LNCAP (cell line): ENCODE data around the gene AKT1.

Source experiments
- TF ChIP-seq, protein P1 (sequence below): fragments of 450-650 bp; IDR thresholded peaks from 2 replicates; pipeline ENCODE4 v1.5.1; 2017; ENCODE audit warnings: mild to moderate bottlenecking

Gene AKT1

DNA sequence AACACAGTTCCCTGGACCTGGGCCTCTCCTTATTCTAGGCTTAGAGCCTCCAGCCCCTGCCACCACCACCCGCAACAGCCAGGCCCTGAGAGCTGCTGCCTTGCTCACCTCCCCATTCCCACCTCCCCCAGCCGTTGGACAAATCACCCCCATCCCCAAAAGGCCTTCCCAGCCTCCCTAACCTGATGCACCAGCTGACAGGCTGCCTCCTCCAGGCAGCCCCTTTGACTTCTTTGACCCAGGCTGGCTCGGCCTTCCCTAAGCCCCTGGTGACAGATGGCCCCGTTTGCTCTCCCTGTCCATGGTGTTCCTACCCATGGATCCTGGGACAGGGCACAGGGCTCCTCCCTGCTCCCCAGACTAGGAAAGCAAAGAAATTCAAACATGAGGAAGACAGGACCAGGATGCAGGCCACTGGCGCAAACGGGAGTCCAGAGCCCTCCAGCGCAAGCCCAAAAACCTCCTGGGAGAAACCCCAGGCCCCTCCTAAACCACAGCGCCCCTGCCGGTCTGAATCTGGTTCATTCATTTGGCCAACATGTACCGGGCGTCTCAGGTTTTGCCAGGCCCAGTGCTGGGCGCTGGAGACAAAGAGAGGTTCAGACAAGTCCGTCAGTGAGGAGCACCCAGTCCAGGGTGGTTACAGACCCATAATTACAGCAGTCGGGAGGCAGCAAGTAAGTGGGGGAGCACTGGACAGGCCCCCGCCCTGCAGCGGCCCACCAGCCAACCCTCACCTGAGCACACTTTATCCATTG is 2.4 kb downstream of the AKT1 start:
- TF ChIP-seq, protein P1, sequence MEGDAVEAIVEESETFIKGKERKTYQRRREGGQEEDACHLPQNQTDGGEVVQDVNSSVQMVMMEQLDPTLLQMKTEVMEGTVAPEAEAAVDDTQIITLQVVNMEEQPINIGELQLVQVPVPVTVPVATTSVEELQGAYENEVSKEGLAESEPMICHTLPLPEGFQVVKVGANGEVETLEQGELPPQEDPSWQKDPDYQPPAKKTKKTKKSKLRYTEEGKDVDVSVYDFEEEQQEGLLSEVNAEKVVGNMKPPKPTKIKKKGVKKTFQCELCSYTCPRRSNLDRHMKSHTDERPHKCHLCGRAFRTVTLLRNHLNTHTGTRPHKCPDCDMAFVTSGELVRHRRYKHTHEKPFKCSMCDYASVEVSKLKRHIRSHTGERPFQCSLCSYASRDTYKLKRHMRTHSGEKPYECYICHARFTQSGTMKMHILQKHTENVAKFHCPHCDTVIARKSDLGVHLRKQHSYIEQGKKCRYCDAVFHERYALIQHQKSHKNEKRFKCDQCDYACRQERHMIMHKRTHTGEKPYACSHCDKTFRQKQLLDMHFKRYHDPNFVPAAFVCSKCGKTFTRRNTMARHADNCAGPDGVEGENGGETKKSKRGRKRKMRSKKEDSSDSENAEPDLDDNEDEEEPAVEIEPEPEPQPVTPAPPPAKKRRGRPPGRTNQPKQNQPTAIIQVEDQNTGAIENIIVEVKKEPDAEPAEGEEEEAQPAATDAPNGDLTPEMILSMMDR = no peak; the same call in 1 of the 2 replicates

DNA sequence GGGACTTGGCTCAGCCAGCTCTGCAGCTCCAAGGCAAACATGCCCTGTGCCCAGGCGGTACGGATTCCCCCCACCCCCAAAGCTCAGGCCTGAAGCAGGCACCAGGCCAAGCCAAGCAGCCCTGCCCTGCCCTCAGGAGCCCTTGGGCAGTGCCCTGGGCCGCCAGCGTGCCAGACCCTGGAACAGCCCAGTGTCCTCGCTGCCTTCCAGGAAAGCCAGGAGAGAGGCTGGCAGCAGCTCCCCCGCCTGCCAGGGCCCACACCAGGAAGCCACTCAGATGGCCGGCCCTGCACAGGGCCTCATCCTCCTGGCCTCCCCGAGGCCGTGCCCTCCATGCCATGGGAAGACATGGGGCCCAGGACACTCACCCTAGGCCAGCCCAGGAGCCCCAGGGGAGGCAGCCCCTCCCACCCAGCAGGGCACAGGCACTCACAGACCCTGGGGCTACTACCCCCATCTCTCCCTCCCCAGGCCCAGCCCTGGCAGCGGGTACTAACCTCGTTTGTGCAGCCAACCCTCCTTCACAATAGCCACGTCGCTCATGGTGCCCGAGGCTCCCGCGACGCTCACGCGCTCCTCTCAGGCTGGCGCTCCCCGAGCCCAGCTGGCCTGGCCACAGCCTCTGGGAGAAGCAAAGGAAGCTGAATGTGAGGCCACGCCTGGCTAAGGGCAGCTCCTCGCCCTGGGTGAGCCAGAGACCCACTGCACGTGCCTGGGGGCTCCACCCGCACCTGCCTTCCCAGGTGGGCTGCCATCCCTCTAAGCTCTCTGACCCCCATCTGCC is 3.3 kb downstream of the AKT1 start:
- TF ChIP-seq, protein P1 = no peak

DNA sequence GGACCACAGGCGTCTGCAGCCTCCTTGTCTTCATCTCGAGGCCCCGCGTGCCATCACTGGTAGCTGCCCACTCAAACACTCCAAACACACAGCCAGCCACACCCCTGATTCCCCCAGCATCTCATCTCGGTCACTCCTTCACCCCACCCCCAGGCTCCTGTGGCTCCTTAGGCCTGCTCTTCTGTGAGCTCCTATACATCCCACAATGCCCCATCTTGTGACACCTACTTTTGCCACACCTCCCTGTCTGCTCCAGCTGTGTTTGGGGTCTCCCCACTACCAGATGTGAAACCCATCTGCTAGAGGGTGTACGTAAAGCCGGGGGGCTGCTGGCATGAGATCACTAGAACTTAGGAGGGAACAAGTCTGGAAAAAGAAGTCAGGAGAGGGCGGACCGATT is 4.1 kb downstream of the AKT1 start:
- TF ChIP-seq, protein P1 = no peak

DNA sequence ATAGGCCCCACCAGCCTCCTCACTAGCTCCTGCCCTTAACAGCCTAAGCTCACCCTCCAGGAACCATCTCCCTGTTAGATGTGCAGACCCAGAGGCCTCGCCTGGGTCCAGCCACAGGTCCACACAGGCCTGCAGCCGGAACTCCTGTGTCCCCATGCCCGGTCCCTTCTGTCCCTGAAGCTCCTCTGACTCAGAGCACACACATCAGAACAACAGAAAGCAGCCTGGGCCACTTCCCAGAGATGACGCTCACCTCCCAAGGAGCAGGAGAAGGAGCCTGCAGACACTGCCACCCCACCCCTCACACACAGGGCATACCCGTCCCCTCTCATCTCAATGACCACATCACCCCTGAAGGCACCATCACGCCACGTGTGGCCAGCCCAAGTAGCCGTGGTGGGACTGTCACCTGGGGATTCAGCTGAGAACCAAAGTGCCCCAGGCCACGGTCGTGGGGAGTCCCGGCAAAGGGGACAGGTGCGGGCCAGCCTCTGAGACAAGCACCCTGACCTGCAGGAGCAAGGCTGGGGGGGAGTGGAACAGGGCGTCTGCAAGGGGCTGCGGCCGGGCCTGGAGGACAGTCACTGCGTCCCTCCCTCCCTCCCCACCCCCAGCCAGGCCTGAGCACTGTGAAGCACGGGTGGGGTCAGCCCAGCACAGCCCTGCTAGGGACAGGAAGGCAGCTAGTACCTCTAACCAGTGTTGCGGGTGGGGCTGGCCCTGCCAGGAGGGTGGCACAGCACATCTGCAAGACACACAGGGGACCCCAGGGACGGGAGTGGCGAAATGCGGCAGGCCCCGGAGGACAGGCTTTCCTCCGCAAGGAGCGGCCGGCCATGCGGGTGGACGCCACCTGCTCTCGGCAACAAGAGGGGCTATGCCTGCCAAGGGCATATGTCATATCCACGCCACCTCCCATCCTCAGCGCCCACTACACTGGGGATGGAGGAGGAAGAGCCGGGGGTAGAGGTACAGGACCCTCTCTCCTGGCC is 5.5 kb downstream of the AKT1 start:
- TF ChIP-seq, protein P1 = no peak

DNA sequence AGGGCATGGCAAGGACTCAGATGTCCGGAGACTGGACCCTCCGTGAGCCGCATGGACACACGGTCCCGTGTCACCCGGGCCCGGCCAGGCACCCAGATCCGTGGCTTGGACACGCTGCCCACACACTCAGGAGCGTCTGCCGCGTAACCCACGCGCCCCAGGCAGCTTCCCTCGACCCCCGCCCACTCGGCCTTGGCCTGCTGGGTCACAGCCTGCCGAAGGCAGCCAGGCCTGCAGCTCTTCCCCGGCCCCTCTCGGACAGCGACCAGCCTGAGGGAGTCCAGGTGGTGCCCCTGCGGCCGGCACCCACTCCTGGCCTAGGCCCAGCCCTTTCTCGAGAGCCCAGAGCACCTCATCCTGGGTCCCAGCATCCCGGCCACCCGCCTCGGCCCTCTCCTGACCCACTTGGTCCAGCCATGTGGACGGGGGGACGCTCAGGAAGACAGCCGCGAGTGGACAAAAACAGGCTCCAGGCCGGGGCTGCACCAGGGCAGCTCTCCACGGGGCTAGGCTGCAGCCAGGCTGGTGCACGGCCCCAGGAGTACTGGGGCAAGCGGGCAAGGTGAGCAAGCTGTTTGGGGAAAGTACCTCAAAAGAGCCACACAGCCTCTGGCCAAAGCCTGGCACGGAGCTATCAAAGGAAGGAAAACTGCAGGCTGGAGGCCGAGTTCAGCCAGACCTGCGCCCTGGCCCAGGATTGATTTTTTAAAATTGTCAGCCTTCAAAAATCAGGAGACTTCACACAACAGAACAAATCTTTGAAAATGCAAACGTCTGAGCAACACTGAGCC is 6.5 kb downstream of the AKT1 start:
- TF ChIP-seq, protein P1 = no peak

DNA sequence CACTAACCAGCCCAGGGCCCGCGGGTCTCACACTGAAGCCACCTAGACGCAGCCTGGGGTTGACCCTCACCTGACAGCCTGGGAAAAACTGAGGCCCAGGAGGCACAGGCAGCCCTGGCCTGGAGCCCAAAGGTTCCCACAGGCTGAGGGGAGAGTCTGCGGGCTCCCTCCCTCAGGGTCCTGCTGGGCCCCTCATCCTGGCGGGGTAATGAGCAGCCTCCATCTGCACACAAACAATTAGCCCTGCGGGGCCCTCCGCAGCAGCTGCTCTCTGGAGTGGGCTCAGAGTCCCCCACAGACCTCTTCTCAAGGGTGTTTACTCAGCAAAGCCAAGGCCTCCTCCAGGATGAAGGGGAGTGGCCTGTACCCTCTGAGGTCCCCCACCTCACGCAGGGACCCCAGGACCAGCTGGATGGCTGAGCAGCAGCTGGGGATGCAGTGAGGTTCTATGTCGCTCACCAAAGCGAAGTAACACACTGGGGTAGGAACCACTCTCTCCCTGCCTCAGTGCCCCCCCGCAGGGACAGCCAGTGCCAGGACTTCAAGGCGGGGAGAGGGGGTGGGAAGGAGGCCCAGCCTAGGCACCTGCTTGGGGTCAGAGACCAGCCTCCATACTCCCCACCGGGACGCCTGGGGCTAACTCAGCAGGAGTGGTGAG is 7.3 kb downstream of the AKT1 start:
- TF ChIP-seq, protein P1 = no peak
